GM21447 (cell line): ENCODE results near the gene TUG1.

ENCODE experiments used
- ATAC-seq: cut with Tn5 transposase; IDR thresholded peaks from one replicate; pipeline ENCODE4 v1.9.1; 2021; ENCODE audit not compliant: unreplicated experiment

The TUG1 gene

DNA sequence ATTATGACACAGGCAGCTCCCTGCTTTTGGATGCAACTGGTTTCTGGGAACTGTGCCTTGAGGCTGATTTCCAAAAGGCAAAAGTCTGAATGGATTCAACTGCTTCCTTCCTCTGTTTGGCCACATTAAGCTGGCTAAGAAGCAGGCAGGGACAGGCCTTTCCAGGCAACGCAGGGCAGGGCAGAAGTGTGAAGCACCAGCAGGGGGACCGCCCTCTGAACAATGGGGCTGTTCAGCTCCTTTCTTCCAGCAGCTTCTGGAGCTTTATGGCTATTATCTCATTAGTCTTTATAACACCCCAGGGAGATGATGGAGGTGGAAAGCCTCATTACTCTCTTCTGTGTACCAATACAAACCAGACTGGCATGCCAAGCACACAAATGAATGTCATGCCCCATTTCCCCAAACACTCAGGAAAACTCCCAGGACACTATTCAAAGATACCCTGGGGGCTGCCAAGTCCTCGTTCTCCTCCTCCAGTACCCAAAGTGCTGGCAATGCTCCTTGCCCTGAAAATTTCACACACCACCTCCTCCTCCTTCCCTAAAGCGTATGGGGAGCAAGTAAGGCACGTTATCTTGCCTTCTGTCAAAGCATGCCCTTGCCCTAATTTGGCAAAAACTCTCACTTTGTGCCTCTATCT lies 21.8 kb upstream of the TUG1 start:
- no peak for ATAC-seq

DNA sequence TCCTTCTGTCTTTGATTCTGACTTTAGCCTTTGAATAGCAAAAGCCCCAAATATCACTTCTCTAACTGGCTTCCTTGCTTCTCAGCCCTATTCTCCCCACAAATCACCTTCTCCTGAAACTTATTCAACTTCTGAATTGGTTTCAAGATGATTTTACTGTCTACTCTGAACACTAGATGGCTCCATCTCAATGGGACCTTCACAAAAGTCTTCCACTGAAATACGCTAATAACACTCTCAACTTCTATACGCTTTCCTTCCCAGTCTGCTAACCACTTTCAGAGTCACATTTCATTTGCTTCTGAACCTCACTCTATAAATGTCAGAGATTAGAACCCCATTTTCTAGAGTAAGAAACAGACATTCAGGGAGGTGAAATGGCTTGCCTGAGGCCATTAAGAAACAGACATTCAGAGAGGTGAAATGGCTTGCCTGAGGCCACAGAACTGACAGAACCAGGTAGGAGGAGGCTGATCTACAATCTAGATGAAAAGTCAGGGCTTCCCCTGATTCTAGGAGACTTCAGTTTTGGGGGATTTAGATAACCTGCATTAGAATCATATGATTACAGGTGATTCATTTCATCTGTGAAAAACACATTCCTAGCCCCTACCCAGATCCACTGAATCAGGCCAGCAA lies 21.1 kb upstream of the TUG1 start:
- ATAC-seq: no peak

DNA sequence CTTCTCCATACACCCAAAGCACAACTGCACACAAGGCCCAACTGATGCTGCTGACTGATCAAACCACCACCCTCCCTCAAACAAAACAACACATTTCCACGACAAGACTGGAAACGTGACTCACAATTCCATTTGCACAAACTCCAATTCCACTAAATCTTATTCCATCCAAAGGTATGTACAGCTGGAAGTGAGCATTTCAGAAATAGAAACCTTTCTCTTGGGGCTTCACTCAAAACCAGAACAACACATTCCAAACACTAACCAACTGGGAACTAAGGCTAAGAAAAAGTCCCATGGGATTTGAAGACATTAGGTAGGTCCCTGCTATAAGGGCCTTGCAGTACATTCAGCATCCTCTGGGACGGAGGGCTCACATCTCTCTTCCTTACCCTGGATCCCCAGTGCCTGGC lies 20.1 kb upstream of the TUG1 start:
- no peak for ATAC-seq

DNA sequence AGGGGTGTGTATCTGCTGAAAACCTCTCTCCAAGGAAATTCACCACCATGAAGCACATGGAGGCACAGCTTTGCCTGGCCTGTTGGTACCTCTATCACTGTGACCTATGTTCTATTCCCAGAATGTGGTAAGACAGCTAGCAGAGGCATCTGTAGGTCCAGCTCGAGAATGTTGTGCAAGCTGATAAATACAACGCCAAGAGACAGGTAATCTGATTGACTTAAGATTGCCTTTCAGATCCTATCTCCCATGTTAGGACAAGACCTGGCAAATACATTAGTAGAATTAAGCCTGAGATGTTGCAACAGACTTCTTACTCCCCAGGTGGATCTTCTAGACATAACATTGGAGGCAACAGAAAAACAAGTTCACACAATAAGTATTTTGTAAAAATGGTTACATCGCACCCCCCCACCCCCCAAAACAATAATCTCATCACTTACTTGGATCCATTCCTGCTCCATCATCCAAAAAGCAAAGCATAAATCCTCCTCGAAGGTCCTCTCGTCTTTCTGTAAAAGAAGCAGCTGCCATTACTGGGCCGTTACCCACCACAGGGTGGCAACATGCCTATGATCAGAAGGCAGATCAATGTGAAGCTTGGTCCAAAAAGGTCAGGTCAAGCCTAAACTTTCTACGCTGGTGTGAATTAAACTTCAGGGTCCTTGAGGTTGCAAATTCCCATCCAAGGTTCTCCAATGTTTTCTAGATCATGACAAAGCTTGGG lies 19.0 kb upstream of the TUG1 start:
- no peak for ATAC-seq

- no peak for ATAC-seq
Measured at GRCh38 chr22:30953206-30953605, 15.9 kb upstream of the TUG1 start.

DNA sequence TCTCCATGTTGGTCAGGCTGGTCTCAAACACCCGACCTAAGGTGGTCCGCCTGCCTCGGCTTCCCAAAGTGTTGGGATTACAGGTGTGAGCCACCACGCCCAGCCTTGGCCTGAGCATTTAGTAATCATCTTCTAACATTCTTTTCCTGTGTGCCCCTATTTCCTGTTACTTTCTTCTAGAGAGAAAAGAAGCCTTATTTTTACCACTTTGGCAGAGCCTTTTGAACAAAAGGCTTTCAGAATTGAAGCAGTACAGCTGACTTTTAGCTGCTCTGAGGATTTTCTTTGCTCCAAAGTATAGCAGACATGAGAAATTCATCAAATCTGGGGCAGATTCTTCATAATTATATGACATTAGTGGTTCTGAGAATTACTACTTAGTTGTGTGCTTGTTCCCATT lies 13.9 kb upstream of the TUG1 start:
- no peak for ATAC-seq

DNA sequence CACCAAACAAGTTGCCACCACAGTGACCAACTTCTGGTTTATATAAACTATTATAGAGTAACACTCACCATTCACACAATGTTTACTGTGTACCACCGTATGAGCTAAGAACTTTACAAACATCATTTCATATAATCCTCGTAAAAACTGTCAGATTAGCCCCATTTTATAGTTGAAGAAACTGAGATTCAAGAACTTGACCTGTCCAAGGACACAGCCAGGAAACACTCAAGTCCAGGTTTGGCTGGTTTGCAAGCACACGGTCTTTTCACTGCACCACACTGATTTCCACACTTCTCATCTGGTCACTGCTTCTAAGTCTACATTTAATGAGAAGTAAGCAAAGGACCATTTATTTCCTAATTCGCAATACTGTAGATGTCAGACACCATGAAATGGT lies 4.2 kb upstream of the TUG1 start:
- ATAC-seq: no peak

DNA sequence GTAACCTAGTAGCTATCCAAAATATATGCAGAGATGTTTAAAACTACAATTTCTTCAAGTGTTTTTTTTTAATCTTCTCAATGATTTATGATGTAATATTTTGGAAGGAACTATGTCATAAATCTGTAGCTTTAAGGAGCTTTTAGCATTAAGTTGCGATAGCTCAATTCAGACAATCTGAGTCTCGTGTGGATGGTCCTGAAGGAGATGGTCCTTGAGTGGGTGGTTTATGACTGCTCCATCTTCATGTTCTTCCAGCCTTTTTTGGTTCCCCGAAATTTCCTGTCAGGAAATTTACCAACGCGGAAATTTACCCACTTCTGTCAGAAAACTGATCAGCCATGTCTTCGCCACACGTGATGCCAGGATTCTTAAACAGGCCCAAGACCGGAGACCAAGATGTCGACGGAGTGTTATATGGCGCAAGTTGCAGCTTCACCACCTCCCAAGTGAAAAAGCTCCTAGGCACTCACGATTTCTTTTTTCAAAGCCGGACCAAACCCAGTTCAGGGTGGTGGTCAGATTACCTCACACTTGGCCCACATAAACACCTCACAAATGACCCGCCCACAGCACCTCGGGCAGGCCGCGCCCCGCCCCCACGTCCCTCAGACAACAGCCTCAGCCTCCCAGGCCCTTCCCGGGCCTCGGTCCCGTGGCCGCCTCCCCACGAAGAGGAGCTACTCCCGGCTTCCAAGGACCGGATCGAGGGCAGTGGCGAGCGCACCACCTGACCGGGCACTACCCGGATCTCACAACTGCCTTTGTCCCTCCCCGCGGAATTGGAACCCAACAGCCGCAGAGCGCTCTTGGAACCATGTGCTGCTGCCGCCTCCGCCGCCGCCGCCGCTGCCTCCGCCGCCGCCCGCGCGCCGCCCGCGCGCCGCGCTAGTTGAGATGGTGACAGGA lies 796 bp upstream of the TUG1 start, which contains the start of gene MORC2:
MORC2 (minus strand) TSS at position 760 of the 909 bp plus-strand sequence. CDS start 885 bp downstream, outside the sequence.
- peak; percentile 33 for ATAC-seq

GRCh38 chr22:30969532-30970355 lies 679 bp downstream of the TUG1 start:
- ATAC-seq: peak; percentile 23

- ATAC-seq: no peak
Measured at GRCh38 chr22:30970356-30970746, 1.3 kb downstream of the TUG1 start.

GRCh38 chr22:30978304-30978962 lies 9.4 kb downstream of the TUG1 start:
- no peak for ATAC-seq

- ATAC-seq: no peak
Measured at GRCh38 chr22:30979932-30980331, 10.9 kb downstream of the TUG1 start.

GRCh38 chr22:30982512-30982911 lies 13.4 kb downstream of the TUG1 start:
- ATAC-seq: no peak

DNA sequence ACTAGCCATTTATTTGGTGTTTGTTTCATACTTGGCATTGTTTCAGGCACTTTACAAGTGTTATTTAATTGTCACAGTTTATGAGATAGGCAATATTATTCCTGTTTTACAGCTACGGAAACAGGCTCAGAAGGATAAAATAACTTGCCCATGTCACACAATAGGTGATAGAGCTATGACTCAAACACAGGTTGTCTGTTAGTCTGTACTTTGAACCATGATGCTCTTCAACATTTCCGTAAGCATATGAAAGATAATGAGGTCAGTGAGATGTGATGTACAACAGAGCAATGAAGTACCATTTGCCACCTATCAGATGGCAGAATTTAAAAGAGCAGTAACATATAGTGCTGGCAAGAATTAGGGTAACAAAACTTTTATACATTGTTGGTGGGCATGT lies 15.3 kb downstream of the TUG1 start:
- no peak for ATAC-seq

- ATAC-seq: no peak
Measured at GRCh38 chr22:30985561-30986208, 16.6 kb downstream of the TUG1 start.

GRCh38 chr22:30989474-30989873 lies 20.4 kb downstream of the TUG1 start:
- no peak for ATAC-seq

- ATAC-seq: no peak
Measured at GRCh38 chr22:30990690-30991089, 21.6 kb downstream of the TUG1 start.

DNA sequence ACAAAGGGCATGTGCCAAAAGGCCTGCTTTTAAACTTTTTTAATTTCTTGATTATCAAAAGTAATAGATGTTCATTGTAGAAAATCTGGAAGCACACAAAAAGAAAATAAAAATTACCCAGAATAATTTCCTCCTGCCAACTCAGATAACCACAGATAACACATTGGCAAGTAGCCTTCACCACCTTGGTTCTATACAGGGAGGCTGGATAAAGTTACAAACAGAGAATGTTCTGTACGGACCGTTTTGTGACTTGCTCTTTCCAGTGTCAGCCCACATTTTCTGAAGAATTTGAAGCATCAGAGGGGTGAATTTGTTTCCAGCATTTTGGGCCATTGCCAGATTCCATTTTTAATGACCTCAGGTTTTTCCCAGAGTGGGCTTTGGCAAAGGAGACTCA lies 23.5 kb downstream of the TUG1 start:
- ATAC-seq: no peak

DNA sequence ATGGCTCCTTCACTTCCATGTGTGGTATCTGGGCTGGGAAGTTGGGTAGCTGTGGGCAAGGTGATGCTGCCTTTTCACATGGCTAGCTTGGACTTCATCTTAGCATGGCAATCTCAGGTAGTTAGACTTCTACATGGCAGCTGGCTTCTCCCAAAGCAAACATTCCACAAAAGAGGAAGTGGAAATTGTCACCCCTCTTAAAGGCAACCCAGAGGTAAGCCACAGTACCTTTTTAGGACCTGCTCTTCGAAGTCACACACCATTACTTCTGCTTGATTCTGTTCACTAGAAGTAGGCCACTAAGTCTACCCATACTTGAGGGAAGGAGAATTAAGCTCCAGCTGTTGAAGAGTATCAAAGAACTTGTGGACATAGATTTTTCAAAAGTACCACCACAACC lies 25.9 kb downstream of the TUG1 start:
- no peak for ATAC-seq
